LNCaP clone FGC (cell line): Measurements from ENCODE around the gene CHP1.
"Not testable (repeated sequence)": the region's sequence is repeated elsewhere in the genome, so short reads cannot be mapped to it uniquely, and the experiment has no call there.

Source experiments
- DNase-seq: peaks from one replicate; pipeline ENCODE4 v3.0.0-alpha.2; 2011; ENCODE audit warnings: low read depth
- H3K4me3 ChIP-seq: 2 replicates; pipeline ENCODE4 v1.5.1; 2011; ENCODE audit warnings: mild to moderate bottlenecking, low read depth, low read length, control low read depth
- CTCF ChIP-seq: IDR thresholded peaks from 2 replicates; pipeline ENCODE4 v1.5.1; 2012; ENCODE audit warnings: mild to moderate bottlenecking; ENCODE audit not compliant: control insufficient read depth, insufficient read depth; ENCODE audit errors: extremely low read depth

Gene CHP1

GRCh38 chr15:41291065-41291631, 60.1 kb downstream of the CHP1 start:
- DNase-seq, result no peak

GRCh38 chr15:41292521-41292920, 61.5 kb downstream of the CHP1 start:
- no peak for TF ChIP-seq CTCF
- DNase-seq, result no peak
- H3K4me3 ChIP-seq, result no peak overlapping the region

More at GRCh38 chr15:41291065-41291631, 60.1 kb downstream of the CHP1 start:
- no peak for TF ChIP-seq CTCF
- no peak overlapping the region for H3K4me3 ChIP-seq

GRCh38 chr15:41301139-41301538, 70.1 kb downstream of the CHP1 start:
- H3K4me3 ChIP-seq, DNase-seq: not testable (repeated sequence)

GRCh38 chr15:41301587-41301986, 70.5 kb downstream of the CHP1 start:
- TF ChIP-seq CTCF, result no peak
- DNase-seq, result no peak
- H3K4me3 ChIP-seq, result no peak overlapping the region

- DNase-seq, result no peak
- TF ChIP-seq CTCF, result no peak
- no peak overlapping the region for H3K4me3 ChIP-seq
These were observed 73.2 kb downstream of the CHP1 start for GRCh38 chr15:41304149-41304770.

GRCh38 chr15:41307679-41308078, 76.6 kb downstream of the CHP1 start:
- no peak overlapping the region for H3K4me3 ChIP-seq
- no peak for TF ChIP-seq CTCF
- DNase-seq, result no peak

- TF ChIP-seq CTCF, result no peak
- DNase-seq, result no peak
- H3K4me3 ChIP-seq, result no peak overlapping the region
These were observed 78.3 kb downstream of the CHP1 start for GRCh38 chr15:41309226-41309905.

GRCh38 chr15:41320805-41321330, 89.8 kb downstream of the CHP1 start:
- DNase-seq, H3K4me3 ChIP-seq: not testable (repeated sequence)
